Endothelial cell of hepatic sinusoid (primary cell): Measurements from ENCODE around the gene UCP2.

Experiments
- in situ Hi-C: cut with HindIII; loops from 2 replicates; pipeline ENCODE4 v1.10.0; 2017; ENCODE audit warnings: low sequenced_read_pairs

The UCP2 gene

GRCh38 chr11:73982595-73982989 lies at the start of gene UCP2:
Gene UCP2 (minus strand): TSS chr11:73982843. CDS start chr11:73978378, 4,465 bp downstream.
- in situ Hi-C loops = no loop called here

DNA sequence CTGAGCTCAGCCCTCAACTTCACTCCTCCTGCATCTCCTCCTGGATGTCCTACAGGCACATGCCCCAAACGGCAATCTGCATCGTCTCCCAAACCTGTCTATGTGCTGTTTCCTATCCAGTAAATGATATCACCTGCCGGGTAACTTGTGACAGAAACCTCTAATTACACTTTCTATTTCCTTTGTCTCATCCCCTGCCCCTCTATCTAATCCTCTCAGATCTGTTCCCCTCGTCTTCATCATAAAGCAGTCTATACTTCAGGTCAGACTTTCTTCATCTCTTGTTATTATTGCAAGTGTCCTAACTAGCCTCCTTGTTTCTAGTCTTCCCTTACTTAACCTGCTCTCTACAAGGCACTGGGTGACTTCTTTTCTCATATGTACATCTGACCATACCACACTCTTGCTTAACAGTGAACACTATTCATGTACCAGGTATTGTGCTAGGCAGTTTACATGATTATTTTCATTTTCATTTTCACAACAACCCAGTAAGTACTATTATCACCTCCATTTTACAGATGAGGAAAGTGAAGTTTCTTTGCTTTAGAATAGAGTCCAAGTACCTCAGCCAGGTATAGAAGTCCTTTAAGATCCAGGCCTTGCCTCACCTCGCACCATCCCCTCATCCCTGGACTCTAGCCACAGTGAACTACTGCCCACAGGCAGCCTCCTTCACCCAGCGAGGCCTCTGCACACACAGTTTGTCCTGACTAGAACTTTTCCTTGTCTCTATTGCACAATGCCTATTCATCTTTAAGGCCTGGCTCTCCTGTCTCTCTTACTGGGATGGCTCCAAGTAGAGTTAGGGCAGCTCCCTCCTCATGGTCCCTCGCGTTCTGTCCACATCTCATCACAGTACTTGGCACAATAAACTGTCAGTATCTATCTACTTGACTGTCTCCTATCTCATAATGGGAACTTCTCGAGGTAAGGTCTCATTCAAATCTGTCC lies 48.4 kb upstream of the UCP2 start:
- in situ Hi-C loops = no loop called here

DNA sequence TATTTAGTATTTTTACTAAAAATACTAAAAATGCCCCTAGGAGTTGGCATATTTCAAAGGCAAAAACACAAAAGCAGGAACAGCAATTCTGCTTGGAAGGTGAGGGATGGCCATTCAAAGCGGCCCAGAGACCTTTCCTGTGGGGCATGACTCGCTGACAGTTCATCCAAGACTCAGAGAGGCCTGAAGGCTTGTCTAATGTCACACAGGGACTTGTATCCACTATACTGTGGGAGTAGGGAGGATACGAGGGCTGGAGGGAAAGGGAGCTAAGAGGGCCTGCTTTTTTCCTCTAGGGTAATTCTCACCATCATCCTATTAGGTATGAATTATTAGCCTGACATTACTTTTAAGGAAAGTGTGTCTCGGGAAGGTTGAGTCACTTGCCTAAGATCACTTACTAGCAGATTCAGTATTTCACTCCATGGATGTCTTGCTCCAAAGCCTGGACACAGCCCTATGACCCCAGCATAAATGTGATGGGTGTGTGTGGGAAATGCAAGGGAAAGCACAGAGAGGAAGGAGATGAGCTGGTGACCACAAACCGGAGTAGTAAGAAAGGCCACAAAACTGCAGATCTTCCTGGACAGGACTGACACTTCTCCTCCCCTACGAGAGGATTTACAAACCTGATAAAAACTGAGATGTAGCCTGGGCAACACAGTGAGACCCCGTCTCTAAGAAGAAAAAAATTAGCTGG lies 43.0 kb upstream of the UCP2 start:
- in situ Hi-C loops = no loop called here

DNA sequence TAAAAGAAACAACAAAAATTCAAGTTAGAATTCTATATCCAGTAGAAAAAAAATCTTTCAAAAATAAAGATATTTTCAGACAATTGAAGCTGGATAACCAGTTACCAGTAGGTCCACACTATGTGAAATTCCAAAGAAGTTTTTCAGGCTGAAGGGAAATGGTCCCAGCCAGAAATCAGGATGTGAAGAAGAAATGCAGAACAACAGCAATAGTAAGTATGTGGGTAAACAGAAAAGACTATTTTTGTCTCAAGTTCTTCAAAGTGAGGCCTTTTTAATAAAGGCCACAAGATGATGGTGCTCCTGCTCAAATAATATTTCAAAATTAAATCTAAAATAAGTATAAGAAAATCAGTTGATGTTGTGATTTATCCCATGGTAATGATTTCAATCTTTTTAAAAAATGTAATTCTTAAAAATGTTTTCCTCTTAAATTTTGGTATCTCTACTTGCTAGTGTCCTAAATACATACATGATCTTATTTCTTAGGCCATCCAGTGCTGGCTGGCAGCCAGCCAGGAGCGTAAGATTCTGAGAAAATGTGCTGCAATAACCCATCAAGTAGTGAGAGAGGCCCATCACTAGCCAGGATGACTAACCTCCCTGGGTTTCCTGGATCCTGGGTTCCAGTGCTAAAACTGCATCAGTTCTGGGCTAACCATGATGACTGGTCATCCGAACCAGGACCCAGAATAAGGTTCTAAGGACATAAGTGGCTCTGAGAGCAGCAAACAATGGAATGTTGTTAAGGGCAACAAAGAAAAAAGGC lies 41.8 kb upstream of the UCP2 start:
- in situ Hi-C loops = no loop called here

- in situ Hi-C loops = no loop called here
Measured at GRCh38 chr11:74023276-74023675, 40.6 kb upstream of the UCP2 start.

DNA sequence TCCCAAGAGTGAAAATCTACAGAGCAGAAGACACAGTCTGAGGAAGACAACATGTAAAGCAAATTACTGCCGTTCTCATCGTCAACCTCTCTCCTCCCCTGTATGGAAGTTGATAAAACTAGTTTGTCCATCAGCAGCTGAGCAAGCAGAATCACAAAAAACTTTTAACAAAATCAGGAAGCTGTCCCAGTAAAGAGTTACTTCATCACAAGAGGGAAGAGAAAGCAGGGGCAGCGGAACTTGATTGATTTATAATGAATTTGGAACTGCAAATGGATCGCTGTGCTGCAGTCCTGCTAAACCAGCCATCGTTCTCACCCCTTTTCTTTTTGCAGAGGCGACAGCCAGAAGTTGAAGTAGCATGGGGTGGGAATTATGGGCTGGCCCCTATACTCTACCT lies 39.9 kb upstream of the UCP2 start:
- in situ Hi-C loops = no loop called here

GRCh38 chr11:74021998-74022397 lies 39.4 kb upstream of the UCP2 start:
- in situ Hi-C loops = no loop called here

GRCh38 chr11:74020539-74020938 lies 37.9 kb upstream of the UCP2 start:
- in situ Hi-C loops = no loop called here

- in situ Hi-C loops = no loop called here
Measured at GRCh38 chr11:74019860-74020259, 37.2 kb upstream of the UCP2 start.

DNA sequence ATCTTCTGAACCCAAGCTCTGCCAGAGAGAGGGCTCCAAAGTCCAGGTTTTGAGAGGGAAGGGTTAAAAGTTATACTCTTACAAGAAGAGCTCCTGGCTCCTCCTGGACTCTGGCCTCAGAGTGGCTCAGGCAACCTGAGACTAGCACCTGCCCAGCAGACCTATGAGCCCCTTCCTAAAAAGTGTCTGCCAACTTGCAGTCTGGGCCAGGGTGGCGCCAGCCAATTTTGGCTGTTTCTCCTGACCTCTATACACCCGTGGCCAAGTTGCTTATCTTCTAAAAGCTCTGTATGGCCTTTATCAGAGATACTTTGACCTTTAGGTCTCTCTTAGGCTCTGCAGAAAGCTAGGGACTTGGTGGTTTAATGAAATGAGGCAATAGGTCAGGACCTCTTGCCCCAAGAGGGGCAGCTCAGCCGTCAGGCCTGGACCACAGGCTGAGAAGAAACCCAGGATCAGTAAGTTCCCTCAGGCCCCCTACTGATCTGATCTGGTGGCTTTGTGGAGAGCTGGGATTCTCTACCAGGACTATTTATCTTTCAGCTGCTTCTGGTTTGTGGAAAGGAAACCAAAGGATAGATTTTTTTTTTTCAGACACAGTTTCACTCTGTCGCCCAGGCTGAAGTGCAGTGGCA lies 36.6 kb upstream of the UCP2 start:
- in situ Hi-C loops = no loop called here

- in situ Hi-C loops = no loop called here
Measured at GRCh38 chr11:74018331-74019005, 35.8 kb upstream of the UCP2 start.

GRCh38 chr11:74017631-74018030 lies 35.0 kb upstream of the UCP2 start:
- in situ Hi-C loops = no loop called here

DNA sequence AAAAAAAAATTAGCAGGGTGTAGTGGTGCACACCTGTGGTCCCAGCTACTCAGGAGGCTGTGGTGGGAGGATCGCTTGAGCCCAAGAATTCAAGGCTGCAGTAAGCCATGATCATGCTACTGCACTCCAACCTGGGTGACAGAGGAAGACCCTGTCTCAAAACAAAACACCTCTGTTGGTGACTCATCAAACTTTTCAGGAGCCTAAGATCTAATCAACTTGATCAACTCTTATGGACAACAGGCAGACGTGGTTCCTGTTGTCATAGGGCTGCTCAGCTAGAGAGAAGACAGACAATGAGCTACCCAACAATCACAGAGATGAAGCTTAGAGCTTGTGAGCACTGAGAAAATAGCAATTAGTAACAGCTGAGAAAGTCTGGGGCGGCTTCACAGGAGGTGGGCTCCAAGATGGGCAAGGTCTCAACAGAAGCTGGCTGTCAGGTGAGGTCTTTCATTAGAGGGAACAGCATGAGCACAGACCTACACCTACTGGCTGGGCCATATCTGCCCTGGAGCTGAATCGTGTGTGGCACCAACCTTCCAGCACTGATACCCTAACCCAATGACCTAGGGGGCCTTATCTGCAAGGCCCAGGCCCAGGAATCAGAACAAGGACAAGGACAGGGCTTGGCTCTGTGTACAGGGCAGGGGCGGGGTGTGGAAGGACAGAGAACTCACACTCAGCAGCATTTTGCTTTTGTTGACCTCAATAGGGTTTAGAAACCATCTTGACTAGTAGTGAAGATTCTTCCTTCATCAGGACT lies 33.5 kb upstream of the UCP2 start:
- in situ Hi-C loops = no loop called here

DNA sequence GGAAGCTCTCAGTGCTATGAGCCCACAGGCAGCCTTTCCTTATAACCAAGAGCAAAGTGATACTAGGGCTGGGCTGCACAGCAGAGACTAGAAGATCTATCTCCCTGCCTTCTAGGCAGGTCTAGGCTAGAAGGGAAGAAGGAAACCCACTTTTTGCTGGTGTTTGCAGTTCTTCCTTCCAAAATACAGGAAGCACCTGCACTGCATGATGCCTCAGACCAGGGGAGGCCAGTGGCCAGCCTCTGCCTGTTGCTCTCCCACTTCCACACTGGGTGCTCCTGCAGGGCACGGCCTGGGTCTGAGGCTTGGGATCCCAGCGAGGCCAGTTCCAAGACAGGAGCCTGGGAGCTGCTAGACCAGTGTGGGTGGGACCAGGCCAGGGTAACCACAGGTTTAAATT lies 32.2 kb upstream of the UCP2 start:
- in situ Hi-C loops = loop anchor here (5.0 kb wide), 1 partner anchor 57 kb away; no protein-coding TSS in a partner anchor

DNA sequence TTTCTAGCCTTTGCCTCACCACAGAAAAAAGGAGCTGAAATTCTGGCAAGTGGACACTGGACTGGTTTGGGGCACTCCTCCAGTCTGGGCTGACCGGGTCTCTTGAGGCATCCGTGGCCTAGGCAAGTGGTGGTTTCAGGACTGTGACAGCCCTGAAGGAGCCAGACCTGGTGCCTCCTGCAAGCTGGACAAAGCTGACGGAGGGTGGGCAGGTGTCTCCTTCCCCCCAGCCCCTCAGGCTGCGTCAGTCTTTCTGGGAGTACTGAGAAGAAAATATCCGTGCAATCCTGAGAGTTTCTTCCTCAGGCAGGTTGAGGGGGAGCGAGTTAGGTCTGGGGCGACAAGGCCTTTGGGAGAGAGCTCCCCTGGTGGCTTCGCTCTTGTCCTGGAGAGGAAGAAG lies 30.5 kb upstream of the UCP2 start:
- in situ Hi-C loops = loop anchor here (5.0 kb wide), 1 partner anchor 59 kb away; no protein-coding TSS in a partner anchor

DNA sequence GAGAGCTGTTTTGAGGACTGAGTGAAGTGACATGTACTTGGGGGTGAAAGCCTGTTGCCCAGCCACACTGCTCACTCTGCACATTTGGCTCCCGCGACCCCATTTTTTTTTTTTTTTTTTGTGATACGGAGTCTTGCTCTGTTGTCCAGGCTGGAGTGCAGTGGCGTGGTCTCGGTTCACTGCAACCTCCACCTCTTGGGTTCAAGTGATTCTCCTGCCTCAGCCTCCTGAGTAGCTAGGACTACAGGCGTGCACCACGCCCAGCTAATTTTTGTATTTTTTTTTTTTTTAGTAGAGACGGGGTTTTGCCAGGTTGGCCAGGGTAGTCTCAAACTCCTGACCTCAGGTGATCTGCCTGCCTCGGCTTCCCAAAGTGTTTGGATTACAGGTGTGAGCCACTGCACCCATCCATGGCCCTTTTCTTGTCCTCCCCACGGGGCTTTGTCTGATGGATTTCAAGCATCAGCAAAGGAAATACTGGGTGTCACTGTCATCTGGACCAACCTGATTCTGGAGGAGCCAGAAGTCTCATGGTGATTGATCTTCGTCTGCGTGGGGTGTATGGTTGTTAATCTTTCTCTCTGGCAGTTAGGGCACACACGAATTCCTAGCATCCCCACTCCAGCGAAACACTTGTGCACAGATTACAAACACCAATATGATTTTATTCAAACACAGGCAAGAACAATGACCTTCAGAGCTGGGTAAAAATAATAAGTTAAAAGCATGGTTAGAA lies 29.6 kb upstream of the UCP2 start:
- in situ Hi-C loops = loop anchor here (5.0 kb wide), 1 partner anchor 60 kb away; no protein-coding TSS in a partner anchor

DNA sequence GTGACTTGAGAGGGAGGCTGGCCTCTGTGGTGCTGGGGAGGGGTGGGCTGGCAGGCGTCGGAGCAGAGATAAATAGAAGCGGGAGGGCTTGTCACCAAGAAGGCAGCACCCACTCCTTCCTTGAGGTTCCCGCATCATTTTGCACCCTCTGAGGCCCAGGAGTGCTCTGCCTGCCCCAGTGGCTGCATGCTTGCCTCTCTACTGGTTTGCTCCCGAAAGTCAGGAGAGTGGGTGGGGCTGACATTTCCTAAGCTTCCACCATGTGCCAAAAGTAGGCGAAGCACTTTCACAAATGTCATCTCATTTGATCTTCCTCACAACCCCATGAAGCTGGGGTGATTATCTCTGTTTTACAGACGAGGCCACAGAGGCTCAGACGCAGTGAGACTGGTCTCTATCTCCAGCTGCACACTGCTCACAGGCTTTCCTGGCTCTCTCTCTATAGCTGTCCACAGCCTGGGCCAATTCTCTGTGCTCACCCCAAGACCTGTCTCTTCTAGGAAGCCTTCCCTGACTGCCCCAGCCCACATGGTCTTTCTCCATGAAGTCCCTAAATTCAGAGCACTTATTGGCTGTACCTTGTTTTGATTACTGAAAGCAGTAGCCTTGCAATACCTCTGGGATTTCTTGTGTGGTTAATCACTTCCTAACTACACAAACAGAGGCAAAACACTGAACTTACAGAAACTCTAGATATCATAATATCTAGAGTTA lies 28.9 kb upstream of the UCP2 start:
- in situ Hi-C loops = loop anchor here (5.0 kb wide), 1 partner anchor 61 kb away; no protein-coding TSS in a partner anchor
